PC-3 (cell line): ENCODE data around the gene FBXW4.

ENCODE experiments used
- EZH2 ChIP-seq: fragments of 300-600 bp; sonication (generic); IDR thresholded peaks from one replicate; pipeline ENCODE4 v1.6.1; 2017; ENCODE audit warnings: antibody characterized with exemption, mild to moderate bottlenecking, low read length; ENCODE audit not compliant: unreplicated experiment
- EZH2phosphoT487 ChIP-seq: fragments of 300-600 bp; sonication (generic); IDR thresholded peaks from 2 replicates; pipeline ENCODE4 v1.6.1; 2018; ENCODE audit warnings: mild to moderate bottlenecking, antibody characterized with exemption, low read length, borderline replicate concordance
- TF ChIP-seq, protein P1 (sequence below): fragments of 300-600 bp; sonication (generic); conservative IDR thresholded peaks from 2 replicates; pipeline ENCODE4 v1.5.1; 2017; ENCODE audit warnings: antibody characterized with exemption, low read depth, mild to moderate bottlenecking, low read length

DNA sequence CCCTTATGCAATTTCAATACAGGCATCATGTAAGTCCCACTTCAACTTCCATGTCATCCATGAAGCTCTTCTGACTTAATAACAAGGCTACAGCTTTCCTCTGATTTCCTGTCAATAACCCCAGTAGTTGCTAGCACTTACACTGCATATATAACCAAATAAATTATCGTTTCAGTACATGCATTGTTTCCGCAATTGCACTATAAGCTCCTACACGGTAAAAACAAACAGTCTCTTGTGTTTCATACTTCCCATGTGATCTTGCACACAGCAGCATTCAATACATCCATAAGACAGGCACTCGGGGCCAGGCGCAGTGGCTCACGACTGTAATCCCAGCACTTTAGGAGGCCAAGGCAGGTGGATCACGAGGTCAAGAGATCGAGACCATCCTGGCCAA lies 41.4 kb downstream of the FBXW4 start:
- TF ChIP-seq, protein P1, sequence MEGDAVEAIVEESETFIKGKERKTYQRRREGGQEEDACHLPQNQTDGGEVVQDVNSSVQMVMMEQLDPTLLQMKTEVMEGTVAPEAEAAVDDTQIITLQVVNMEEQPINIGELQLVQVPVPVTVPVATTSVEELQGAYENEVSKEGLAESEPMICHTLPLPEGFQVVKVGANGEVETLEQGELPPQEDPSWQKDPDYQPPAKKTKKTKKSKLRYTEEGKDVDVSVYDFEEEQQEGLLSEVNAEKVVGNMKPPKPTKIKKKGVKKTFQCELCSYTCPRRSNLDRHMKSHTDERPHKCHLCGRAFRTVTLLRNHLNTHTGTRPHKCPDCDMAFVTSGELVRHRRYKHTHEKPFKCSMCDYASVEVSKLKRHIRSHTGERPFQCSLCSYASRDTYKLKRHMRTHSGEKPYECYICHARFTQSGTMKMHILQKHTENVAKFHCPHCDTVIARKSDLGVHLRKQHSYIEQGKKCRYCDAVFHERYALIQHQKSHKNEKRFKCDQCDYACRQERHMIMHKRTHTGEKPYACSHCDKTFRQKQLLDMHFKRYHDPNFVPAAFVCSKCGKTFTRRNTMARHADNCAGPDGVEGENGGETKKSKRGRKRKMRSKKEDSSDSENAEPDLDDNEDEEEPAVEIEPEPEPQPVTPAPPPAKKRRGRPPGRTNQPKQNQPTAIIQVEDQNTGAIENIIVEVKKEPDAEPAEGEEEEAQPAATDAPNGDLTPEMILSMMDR: no peak
- no peak for TF ChIP-seq EZH2
- no peak for TF ChIP-seq EZH2phosphoT487
